HepG2 (cell line): ENCODE results near the gene ARHGEF10L. TPM values are rescaled to one million over a fixed set of nuclear protein-coding genes. Genes with fewer than 3 reads are reported as not detected.
A peak's percentile ranks its signal among the peaks of the same experiment; 100 is the strongest.

Experiments
- ATAC-seq: fragments of 200-7000 bp; cut with Tn5 transposase; 3 replicates; pipeline ENCODE4 v1.9.1; 2020; ENCODE audit warnings: mild to moderate bottlenecking, moderate library complexity
- BruUV-seq: library from RNA; stranded (reverse); fragments of 400-500 nt; replicated peaks from 2 replicates; lab custom pipeline; 2021; lab: Mats Ljungman, UMichigan
- CTCF ChIA-PET: fragments of 300-600 bp; formaldehyde crosslinking; extraction: SDS; loops from one replicate; lab custom pipeline; 2021; ENCODE audit warnings: low total read pairs, inconsistent platforms, low intra/inter-chr PET ratio; lab: Yijun Ruan, JAX
- POLR2A ChIA-PET: fragments of 350-600 bp; sonication (Branson Sonifier 250); formaldehyde crosslinking; loops from one replicate; lab custom pipeline; 2020; ENCODE audit warnings: antibody characterized with exemption, inconsistent platforms; lab: Yijun Ruan, JAX
- DNase-seq: peaks from one replicate; pipeline ENCODE4 v3.0.0-alpha.2; 2015; ENCODE audit warnings: low spot score
- FAIRE-seq: peaks from 3 replicates; lab custom pipeline; 2011; peaks lifted over from hg19 to GRCh38; lab: Jason Lieb, UNC
- H2AFZ ChIP-seq: one replicate; pipeline ENCODE4 v1.6.1; 2011; ENCODE audit warnings: low read length, inconsistent platforms
- H3K27ac ChIP-seq: fragments of 300-600 bp; 3 replicates; pipeline ENCODE4 v1.8.0; 2011; ENCODE audit warnings: mixed run types, mild to moderate bottlenecking, mixed read lengths, low read length, inconsistent platforms; ENCODE audit not compliant: insufficient read depth; ENCODE audit errors: extremely low read length
- H3K27me3 ChIP-seq, 2 experiments: fragments of 200-600 bp in 1 of 2; 2 replicates in 1 of 2; 3 replicates in 1 of 2; pipeline versions ENCODE4 v1.6.0 to v1.8.0; 2011; ENCODE audit warnings: low read length in 2 of 2, mild to moderate bottlenecking in 2 of 2, moderate library complexity in 2 of 2, inconsistent platforms in 1 of 2; ENCODE audit not compliant: insufficient read depth in 2 of 2, control insufficient read depth in 1 of 2
- H3K36me3 ChIP-seq, 2 experiments: fragments of 200-600 bp in 1 of 2; replicated peaks in 1 of 2; 2 replicates in 1 of 2; 3 replicates in 1 of 2; pipeline versions ENCODE4 v1.5.1 to v1.8.0; 2011; ENCODE audit warnings: low read length in 2 of 2, inconsistent platforms in 1 of 2; ENCODE audit not compliant: insufficient read depth in 2 of 2, control insufficient read depth in 1 of 2
- H3K4me1 ChIP-seq: 2 replicates; pipeline ENCODE4 v1.5.1; 2012; ENCODE audit warnings: low read length, inconsistent platforms; ENCODE audit not compliant: insufficient read depth
- H3K4me2 ChIP-seq: 2 replicates; pipeline ENCODE4 v1.6.0; 2011; ENCODE audit warnings: low read depth, low read length, inconsistent platforms
- H3K4me3 ChIP-seq, 3 experiments: fragments of 200-600 bp in 1 of 3; sonication (generic), shearing (Covaris generic) in 1 of 3; replicated peaks in 1 of 3; 2 replicates each; pipeline ENCODE4 v1.5.1; 2011 to 2016; ENCODE audit warnings: low read length in 3 of 3, inconsistent platforms in 2 of 3, low read depth in 2 of 3, mild to moderate bottlenecking in 2 of 3, control low read depth in 1 of 3, mixed read lengths in 1 of 3; ENCODE audit not compliant: insufficient read depth in 1 of 3
- H3K79me2 ChIP-seq: one replicate; pipeline ENCODE4 v1.6.1; 2011; ENCODE audit warnings: low read length, inconsistent platforms; ENCODE audit not compliant: insufficient read depth
- H3K9ac ChIP-seq: 2 replicates; pipeline ENCODE4 v1.6.0; 2011; ENCODE audit warnings: mild to moderate bottlenecking, low read depth, low read length, inconsistent platforms; ENCODE audit not compliant: insufficient read depth
- H3K9me3 ChIP-seq: 2 replicates; pipeline ENCODE4 v1.5.1; 2012; ENCODE audit warnings: mild to moderate bottlenecking, low read length
- H4K20me1 ChIP-seq: 2 replicates; pipeline ENCODE4 v1.6.0; 2011; ENCODE audit warnings: inconsistent platforms, mild to moderate bottlenecking, low read length, moderate library complexity; ENCODE audit not compliant: insufficient read depth
- FIP1L1 ChIP-seq: fragments of 200-400 bp; formaldehyde crosslinking; IDR thresholded peaks from 2 replicates; pipeline ENCODE4 v1.6.1; 2018; ENCODE audit warnings: low read depth, mild to moderate bottlenecking, low read length, moderate library complexity, borderline replicate concordance; ENCODE audit not compliant: insufficient read depth
- NFYB ChIP-seq: sonication (generic); formaldehyde crosslinking; IDR thresholded peaks from 2 replicates; pipeline ENCODE4 v1.4.0; 2020; ENCODE audit warnings: missing genetic modification reagents
- POLR2A ChIP-seq, 2 experiments: IDR thresholded peaks; 2 replicates each; pipeline ENCODE4 v1.6.1; 2011; ENCODE audit warnings: low read depth in 2 of 2, low read length in 2 of 2, mild to moderate bottlenecking in 1 of 2, moderate library complexity in 1 of 2; ENCODE audit not compliant: insufficient read depth in 1 of 2
- POLR2G ChIP-seq: fragments of 200-400 bp; formaldehyde crosslinking; IDR thresholded peaks from 2 replicates; pipeline ENCODE4 v1.6.1; 2018; ENCODE audit warnings: mild to moderate bottlenecking, low read depth, low read length, moderate library complexity
- RBM22 ChIP-seq: fragments of 200-400 bp; formaldehyde crosslinking; optimal IDR thresholded peaks from 2 replicates; pipeline ENCODE3; 2017; ENCODE audit warnings: mild to moderate bottlenecking, low read length, moderate library complexity
- SMC3 ChIP-seq: IDR thresholded peaks from 2 replicates; pipeline ENCODE4 v1.6.1; 2011; ENCODE audit warnings: low read length, improper control_type of control experiment
- ZBED4 ChIP-seq: sonication (generic); formaldehyde crosslinking; IDR thresholded peaks from 2 replicates; pipeline ENCODE4 v1.4.0; 2020; ENCODE audit warnings: missing genetic modification reagents, borderline replicate concordance
- ZFP90 ChIP-seq: sonication (generic); formaldehyde crosslinking; IDR thresholded peaks from 2 replicates; pipeline ENCODE4 v1.8.0; 2022; ENCODE audit warnings: missing genetic modification reagents, mild to moderate bottlenecking, inconsistent platforms, borderline replicate concordance
- WGBS: methylation state at CpG from one replicate; pipeline ENCODE4 v1.1.6; 2017; ENCODE audit warnings: low lambda C conversion rate; 5-methylcytosine and 5-hydroxymethylcytosine counted together
- in situ Hi-C: cut with HindIII; loops from 2 replicates; pipeline ENCODE4 v1.10.0; 2017; ENCODE audit warnings: low pct_unique_long_range_greater_than_20kb; ENCODE audit not compliant: extremely low pct_ligation_motif_present
- intact Hi-C: fragments of 100-400 bp; cut with micrococcal nuclease; formaldehyde crosslinking; loops from one replicate; pipeline ENCODE4 v1.10.0; 2022; ENCODE audit not compliant: unreplicated experiment
- polyA plus RNA-seq, 8 experiments: library from polyadenylated mRNA; depleted of rRNA in 3 of 8; stranded (reverse) in 7 of 8; unstranded in 1 of 8; fragments of >200 nt; fragmentation: Illumina TruSeq in 4 of 8; extraction: Trizol in 4 of 8; gene quantifications; 2 replicates each; pipeline versions ENCODE4 v1.2.1 to v1.2.3, GENCODE V29; 2011 to 2016; ENCODE audit warnings: low read depth in 4 of 8, missing spikeins in 1 of 8, mixed read lengths in 1 of 8; ENCODE audit not compliant: insufficient read depth in 1 of 8
- total RNA-seq, 5 experiments: library from RNA; depleted of rRNA; stranded (reverse); fragments of >200 nt; fragmentation: Illumina TruSeq; extraction: Trizol; gene quantifications; 2 replicates each; pipeline ENCODE4 v1.2.3, GENCODE V29; 2016; ENCODE audit warnings: low read depth in 1 of 5

The ARHGEF10L gene
- total and polyA plus RNA-seq, 2 of the 13 experiments (the other 11 are each of a cell fraction or from before 2014, with no cell fraction given) = 46.5 to 78.3 TPM

GRCh38 chr1:17610713-17611112, 71.2 kb downstream of the ARHGEF10L start:
- ChIA-PET POLR2A (interaction anchor here (1.5 kb wide), 1 partner anchor 35 kb away, joined by 4 read pairs; no protein-coding TSS in a partner anchor), CTCF (no interaction called here)
- BruUV-seq = no TSS peak
- ATAC-seq (no peak), DNase-seq (no peak), FAIRE-seq (no peak)
- no peaks in the 10 kb centered on the region for H3K9me3 ChIP-seq
- H3K9ac ChIP-seq = no peak overlapping the region
- H3K4me2 ChIP-seq = no peak overlapping the region
- H4K20me1 ChIP-seq = peaks cover 7% of the 10 kb centered on the region; the same call in 1 of the 2 replicates
- TF ChIP-seq RBM22 (peak; percentile 2), ZBED4 (CRISPR knock-in tag) (no peak), POLR2G (0 out of 2 replicates have a peak, but pooled peaks have one; percentile 30), SMC3 (no peak), FIP1L1 (no peak), ZFP90 (CRISPR knock-in tag) (no peak), NFYB (CRISPR knock-in tag) (no peak), POLR2A (IDR thresholded peaks at IDR 0.05; ENCODE audit: insufficient read depth in 1 of 2, low read depth in 2 of 2, low read length in 2 of 2) (peak in 1 of 2 experiments; percentile 8; a peak in 1 of 4 replicates)
- no peak overlapping the region for H2AFZ ChIP-seq
- H3K27me3 ChIP-seq = no peaks in the 10 kb centered on the region
- peaks cover 32 to 86% of the 10 kb centered on the region in 2 experiments for H3K36me3 ChIP-seq
- in situ Hi-C loops (no loop called here), intact Hi-C loops (no loop called here)
- 86% methylated on average over 2 of the region's 5 CpGs for WGBS
- H3K27ac ChIP-seq = no peak overlapping the region
- no peaks in the 10 kb centered on the region for H3K79me2 ChIP-seq
- peaks cover 9% of the 10 kb centered on the region for H3K4me1 ChIP-seq
- no peak overlapping the region for H3K4me3 ChIP-seq
